Activated naive CD8-positive, alpha-beta T cell treated with anti-CD3 and anti-CD28 coated beads for 36 hours (primary cell): ENCODE data around the gene FOXN1. TPM values are rescaled to one million over a fixed set of nuclear protein-coding genes. Genes with fewer than 3 reads are reported as not detected.
"Not testable (repeated sequence)": the region's sequence is repeated elsewhere in the genome, so short reads cannot be mapped to it uniquely, and the experiment has no call there.

Source experiments
- DNase-seq: peaks from one replicate; pipeline ENCODE4 v3.0.0; 2021
- H3K27ac Mint-ChIP-seq: one replicate; pipeline ENCODE4 v1.8.0; 2022; ENCODE audit warnings: mild to moderate bottlenecking, moderate library complexity, mixed read lengths
- H3K27me3 Mint-ChIP-seq: one replicate; pipeline ENCODE4 v1.8.0; 2022; ENCODE audit warnings: mild to moderate bottlenecking, mixed read lengths
- H3K36me3 Mint-ChIP-seq: one replicate; pipeline ENCODE4 v1.8.0; 2021; ENCODE audit warnings: mild to moderate bottlenecking, mixed read lengths
- H3K4me1 Mint-ChIP-seq: one replicate; pipeline ENCODE4 v1.8.0; 2021; ENCODE audit warnings: mixed read lengths
- H3K4me3 Mint-ChIP-seq: one replicate; pipeline ENCODE4 v1.8.0; 2022; ENCODE audit warnings: mild to moderate bottlenecking, moderate library complexity, mixed read lengths
- H3K9me3 Mint-ChIP-seq: one replicate; pipeline ENCODE4 v1.8.0; 2022; ENCODE audit warnings: mixed read lengths
- total RNA-seq, 2 experiments: library from RNA; stranded (reverse); gene quantifications; one replicate each; pipeline ENCODE4 v1.2.3, GENCODE V29; 2021

FOXN1 gene, protein sequence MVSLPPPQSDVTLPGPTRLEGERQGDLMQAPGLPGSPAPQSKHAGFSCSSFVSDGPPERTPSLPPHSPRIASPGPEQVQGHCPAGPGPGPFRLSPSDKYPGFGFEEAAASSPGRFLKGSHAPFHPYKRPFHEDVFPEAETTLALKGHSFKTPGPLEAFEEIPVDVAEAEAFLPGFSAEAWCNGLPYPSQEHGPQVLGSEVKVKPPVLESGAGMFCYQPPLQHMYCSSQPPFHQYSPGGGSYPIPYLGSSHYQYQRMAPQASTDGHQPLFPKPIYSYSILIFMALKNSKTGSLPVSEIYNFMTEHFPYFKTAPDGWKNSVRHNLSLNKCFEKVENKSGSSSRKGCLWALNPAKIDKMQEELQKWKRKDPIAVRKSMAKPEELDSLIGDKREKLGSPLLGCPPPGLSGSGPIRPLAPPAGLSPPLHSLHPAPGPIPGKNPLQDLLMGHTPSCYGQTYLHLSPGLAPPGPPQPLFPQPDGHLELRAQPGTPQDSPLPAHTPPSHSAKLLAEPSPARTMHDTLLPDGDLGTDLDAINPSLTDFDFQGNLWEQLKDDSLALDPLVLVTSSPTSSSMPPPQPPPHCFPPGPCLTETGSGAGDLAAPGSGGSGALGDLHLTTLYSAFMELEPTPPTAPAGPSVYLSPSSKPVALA
- not detected for total RNA-seq

DNA sequence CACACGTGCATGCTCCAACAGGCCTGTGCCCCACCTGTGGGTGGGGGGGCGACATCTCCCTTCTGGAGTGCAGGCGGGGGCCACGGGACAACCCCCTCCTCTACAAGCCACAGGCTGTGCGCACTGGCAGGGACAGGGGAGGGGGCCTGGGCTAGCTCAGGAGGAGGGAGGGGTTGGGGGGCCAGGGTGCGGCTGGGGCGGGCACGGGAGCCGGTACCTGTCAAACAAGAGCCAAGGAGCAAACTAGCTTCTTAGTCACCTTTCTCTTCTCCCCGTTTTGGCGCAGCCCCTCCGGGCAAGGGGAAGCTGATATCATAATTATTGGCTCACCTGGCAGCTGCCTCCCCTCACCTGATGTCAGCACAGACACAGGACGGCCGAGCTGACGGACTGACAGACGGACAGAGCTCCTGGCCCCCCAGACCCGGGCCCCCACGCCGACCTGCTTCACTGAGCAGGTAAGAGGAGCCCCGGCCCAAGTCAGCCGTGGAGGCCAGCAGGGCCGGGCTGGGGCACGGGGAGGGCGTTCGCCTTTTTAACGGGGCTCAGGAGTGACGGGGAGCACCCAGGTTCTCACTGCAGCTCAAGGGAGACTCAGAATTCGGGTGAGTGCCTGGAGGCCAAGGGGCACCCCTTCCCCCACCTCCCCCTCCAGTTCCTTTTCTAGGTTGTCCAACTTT is at the start of gene FOXN1:
TSS of gene FOXN1 (plus strand) at position 363 of the 680 bp plus-strand sequence. CDS start 17,622 bp downstream, outside the sequence.
- Mint-ChIP-seq H3K4me3 (no peak within 1 kb of the TSS), H3K4me1 (no peaks in the 10 kb centered on the region), H3K9me3 (no peaks in the 10 kb centered on the region), H3K27ac (no peak within 1 kb of the TSS), H3K36me3 (no peaks in the 10 kb centered on the region), H3K27me3 (peaks cover 17% of the 10 kb centered on the region)
- DNase-seq: no peak

DNA sequence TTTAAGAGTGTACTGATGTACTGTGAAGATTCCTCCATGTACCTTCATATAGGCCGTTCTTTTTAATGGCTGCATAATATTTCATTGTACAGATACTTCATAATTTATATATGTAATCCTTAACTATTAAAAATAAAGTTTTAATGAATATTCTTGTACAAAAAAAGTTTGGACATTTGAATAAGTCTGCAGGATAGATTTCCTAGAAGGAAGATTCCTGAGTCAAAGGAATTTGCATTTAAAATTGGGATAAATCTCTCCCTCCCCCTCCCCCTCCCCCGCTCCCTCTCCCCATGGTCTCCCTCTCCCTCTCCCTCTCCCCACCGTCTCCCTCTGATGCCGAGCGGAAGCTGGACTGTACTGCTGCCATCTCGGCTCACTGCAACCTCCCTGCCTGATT is 48.3 kb upstream of the FOXN1 start:
- Mint-ChIP-seq H3K36me3 (no peaks in the 10 kb centered on the region), H3K27me3 (peaks cover 9% of the 10 kb centered on the region), H3K4me3 (no peak overlapping the region), H3K27ac (no peak overlapping the region), H3K4me1 (no peaks in the 10 kb centered on the region), H3K9me3 (no peaks in the 10 kb centered on the region)
- no peak for DNase-seq

DNA sequence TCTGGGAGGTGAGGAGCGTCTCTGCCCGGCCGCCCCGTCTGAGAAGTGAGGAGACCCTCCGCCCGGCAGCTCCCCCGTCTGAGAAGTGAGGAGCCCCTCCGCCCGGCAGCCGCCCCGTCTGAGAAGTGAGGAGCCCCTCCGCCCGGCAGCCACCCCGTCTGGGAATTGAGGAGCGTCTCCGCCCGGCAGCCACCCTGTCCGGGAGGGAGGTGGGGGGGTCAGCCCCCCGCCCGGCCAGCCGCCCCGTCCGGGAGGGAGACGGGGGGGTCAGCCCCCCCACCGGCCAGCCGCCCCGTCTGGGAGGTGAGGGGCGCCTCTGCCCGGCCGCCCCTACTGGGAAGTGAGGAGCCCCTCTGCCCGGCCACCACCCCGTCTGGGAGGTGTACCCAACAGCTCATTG is 47.3 kb upstream of the FOXN1 start:
- not testable (repeated sequence) for H3K4me3 Mint-ChIP-seq, H3K27me3 Mint-ChIP-seq, H3K4me1 Mint-ChIP-seq, H3K9me3 Mint-ChIP-seq, H3K36me3 Mint-ChIP-seq, H3K27ac Mint-ChIP-seq, DNase-seq

DNA sequence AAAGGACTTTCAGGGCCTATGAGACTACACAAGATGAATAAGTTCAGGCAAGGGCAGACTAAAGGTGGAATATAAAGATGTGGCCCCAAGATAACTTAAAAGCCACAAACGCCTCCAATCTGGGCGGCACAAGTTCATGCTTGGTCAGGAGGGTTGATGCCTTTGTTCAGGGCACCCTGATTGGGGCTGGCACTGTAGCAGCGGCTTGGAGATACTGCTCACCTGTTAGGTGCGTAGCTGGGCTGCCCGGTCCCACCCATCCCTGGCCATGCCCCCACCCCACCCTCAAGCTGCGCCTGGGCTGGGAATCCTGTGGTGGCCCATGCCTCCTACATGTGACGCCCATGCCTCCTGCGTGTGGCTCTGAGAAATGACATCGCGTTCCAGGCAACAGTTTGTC is 45.2 kb upstream of the FOXN1 start:
- Mint-ChIP-seq H3K27ac (no peak overlapping the region), H3K4me3 (no peak overlapping the region), H3K9me3 (no peaks in the 10 kb centered on the region), H3K36me3 (no peaks in the 10 kb centered on the region), H3K4me1 (no peaks in the 10 kb centered on the region), H3K27me3 (peaks cover 13% of the 10 kb centered on the region)
- DNase-seq: no peak

DNA sequence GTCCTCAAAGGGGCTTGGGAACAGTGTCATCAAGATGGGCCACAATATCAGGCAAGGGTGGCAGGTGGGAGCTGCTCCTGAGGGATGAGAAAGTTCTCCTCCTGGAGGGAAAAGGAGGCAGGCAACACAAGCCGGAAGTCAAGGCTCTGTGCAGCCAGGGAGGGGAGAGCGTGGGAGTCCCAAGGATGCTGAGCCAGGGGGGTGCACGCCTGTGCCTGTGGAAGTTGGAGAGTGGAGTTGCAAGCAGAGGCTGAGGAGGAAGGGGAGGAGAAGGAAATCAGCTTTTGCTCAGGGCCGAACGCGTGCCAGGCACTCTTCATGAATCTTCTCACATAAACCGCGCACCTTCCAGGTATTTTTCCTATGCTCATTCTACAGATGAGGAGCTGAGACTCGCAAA is 40.1 kb upstream of the FOXN1 start:
- no peak overlapping the region for H3K4me3 Mint-ChIP-seq
- H3K27me3 Mint-ChIP-seq: peaks cover 9% of the 10 kb centered on the region
- H3K27ac Mint-ChIP-seq: no peak overlapping the region
- no peaks in the 10 kb centered on the region for H3K36me3 Mint-ChIP-seq
- H3K4me1 Mint-ChIP-seq: peaks cover 18% of the 10 kb centered on the region
- H3K9me3 Mint-ChIP-seq: no peaks in the 10 kb centered on the region
- no peak for DNase-seq

DNA sequence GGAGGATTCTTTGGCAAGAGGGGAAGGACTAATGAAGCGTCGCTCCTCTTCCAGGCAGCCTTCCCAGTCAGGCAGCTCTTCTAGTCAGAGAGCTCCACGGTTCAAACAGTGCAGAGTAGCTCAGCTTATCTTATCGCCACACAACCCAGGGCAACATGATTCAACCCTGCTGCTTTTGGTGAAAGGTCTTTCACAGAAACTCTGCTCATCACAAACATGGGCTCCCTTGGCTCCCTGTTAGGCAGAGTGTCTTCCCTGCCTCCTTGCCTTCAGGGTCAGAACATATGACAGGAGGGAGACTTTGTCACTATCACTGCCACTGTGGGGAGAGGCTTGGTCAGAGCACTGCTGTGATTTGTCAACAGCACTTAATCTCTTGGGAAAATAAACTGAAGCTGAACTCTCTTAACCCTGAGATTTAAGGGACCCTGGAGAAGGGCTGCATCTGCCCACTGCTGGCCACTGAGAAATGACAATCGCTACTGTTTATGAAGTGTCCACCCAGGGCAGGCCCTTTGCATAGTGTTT is 39.6 kb upstream of the FOXN1 start:
- peaks cover 7% of the 10 kb centered on the region for H3K27me3 Mint-ChIP-seq
- no peaks in the 10 kb centered on the region for H3K36me3 Mint-ChIP-seq
- no peak overlapping the region for H3K27ac Mint-ChIP-seq
- no peak overlapping the region for H3K4me3 Mint-ChIP-seq
- no peaks in the 10 kb centered on the region for H3K9me3 Mint-ChIP-seq
- peaks cover 18% of the 10 kb centered on the region for H3K4me1 Mint-ChIP-seq
- no peak for DNase-seq

DNA sequence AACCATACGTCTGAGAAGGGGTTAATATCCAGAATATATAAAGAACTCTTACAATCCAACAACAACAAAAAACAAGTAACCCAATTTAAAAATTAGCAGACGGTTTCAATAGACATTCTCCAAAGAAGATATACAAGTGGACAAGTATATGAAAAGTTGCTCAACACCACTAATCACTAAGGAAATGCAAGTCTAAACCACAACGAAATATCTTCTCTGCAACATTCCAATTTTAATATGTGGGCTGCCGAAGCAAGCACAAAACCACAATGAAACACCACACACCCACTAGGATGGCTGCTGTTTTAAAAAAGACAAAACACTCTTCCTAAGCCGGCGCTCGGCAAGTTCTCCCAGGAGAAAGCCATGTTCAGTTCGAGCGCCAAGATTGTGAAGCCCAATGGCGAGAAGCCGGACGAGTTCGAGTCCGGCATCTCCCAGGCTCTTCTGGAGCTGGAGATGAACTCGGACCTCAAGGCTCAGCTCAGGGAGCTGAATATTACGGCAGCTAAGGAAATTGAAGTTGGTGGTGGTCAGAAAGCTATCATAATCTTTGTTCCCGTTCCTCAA is 38.6 kb upstream of the FOXN1 start:
- Mint-ChIP-seq H3K9me3 (no peaks in the 10 kb centered on the region), H3K4me1 (peaks cover 18% of the 10 kb centered on the region), H3K27ac (no peak overlapping the region), H3K4me3 (no peak overlapping the region), H3K27me3 (peaks cover 4% of the 10 kb centered on the region), H3K36me3 (no peaks in the 10 kb centered on the region)
- no peak for DNase-seq

DNA sequence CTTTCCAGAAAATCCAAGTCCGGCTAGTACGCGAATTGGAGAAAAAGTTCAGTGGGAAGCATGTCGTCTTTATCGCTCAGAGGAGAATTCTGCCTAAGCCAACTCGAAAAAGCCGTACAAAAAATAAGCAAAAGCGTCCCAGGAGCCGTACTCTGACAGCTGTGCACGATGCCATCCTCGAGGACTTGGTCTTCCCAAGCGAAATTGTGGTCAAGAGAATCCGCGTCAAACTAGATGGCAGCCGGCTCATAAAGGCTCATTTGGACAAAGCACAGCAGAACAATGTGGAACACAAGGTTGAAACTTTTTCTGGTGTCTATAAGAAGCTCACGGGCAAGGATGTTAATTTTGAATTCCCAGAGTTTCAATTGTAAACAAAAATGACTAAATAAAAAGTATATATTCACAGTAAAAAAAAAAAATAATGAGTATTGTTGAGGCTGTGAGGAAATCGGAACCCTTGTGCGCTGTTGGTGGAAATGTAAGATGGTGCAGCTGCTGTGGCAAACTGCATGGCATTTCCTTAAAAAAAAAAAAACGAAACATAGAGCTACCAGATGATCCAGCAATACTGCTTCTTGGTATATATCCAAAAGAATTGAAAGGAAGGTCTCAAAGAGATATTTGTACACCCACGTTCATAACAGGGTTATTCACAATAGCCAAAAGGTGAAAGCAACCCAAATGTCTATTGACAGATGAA is 38.0 kb upstream of the FOXN1 start:
- H3K27me3 Mint-ChIP-seq, H3K27ac Mint-ChIP-seq, DNase-seq, H3K9me3 Mint-ChIP-seq, H3K4me3 Mint-ChIP-seq, H3K36me3 Mint-ChIP-seq: not testable (repeated sequence)
- peaks cover 18% of the 10 kb centered on the region for H3K4me1 Mint-ChIP-seq

DNA sequence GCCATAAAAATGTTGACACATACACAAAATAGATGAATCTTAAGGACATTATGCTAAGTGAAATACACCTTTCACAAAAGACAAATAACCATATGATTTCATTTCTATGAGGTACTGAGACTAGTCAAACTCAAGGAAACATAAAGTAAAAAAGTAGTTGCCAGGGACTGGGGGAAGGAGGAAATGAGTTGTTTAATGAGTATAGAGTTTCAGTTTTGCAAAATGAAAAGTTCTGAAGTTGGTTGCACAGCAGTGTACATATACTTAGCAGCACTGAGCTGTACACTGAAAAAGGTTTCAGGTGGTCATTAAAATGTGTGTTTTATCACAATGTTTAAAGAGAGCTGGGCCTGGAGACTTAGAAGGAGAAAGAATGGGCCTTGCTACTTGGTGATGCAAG is 37.4 kb upstream of the FOXN1 start:
- Mint-ChIP-seq H3K9me3 (no peaks in the 10 kb centered on the region), H3K27ac (no peak overlapping the region)
- DNase-seq: no peak

DNA sequence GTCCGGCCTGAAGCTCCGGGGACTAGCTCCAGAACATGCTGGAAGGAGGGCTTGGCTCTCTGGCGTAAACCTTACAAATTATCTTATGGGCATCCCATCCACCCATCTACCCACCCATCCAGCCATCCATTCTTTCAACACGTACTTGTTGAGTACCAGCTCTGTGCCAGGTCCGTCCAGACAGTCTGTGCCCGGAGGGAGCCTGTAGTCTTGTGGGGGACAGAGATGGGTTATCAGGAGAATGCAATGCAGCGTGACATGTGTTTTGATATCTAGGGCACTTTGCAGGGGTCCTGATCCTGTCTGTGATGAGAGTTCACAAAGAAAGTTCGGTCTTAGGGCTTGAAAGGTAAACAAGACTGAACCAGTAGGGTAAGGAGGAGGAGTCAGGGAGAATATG is 36.8 kb upstream of the FOXN1 start:
- Mint-ChIP-seq H3K4me1 (peaks cover 18% of the 10 kb centered on the region), H3K27me3 (peaks cover 4% of the 10 kb centered on the region), H3K36me3 (no peaks in the 10 kb centered on the region), H3K9me3 (no peaks in the 10 kb centered on the region), H3K4me3 (no peak overlapping the region), H3K27ac (no peak overlapping the region)
- DNase-seq: no peak

More for the DNA sequence above, 37.4 kb upstream of the FOXN1 start:
- peaks cover 18% of the 10 kb centered on the region for H3K4me1 Mint-ChIP-seq
- H3K27me3 Mint-ChIP-seq: peaks cover 4% of the 10 kb centered on the region
- H3K36me3 Mint-ChIP-seq: no peaks in the 10 kb centered on the region
- no peak overlapping the region for H3K4me3 Mint-ChIP-seq

DNA sequence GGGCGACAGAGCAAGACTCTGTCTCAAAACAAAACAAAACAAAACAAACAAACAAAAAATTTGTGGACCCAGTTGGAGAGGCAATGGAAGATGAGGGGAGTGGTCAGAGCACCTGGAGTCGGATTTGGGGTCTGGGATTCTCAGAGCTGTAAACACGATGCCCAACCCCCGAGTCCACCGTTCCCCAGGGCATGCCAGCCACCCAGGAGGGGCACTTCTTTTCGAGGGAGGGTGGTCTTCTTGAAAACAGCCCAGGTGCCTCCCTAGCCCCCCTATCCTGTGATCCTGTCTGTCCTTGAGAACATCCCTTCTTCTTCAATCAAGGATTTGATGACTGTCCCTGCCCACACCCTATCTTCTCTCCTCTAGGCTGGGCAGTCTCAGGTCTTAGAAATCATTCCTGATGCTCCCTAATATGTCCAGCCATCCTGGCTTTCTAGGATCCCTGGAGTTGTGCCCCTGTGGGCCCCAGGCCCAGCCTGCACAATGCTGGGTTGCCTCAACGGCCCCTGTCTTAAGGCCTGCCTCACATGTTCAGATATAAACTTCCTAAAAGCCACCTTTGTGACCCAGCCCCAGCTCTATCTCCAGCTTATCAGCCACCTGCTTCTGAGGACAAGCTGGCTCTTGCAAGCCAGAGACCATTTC is 35.8 kb upstream of the FOXN1 start:
- peaks cover 20% of the 10 kb centered on the region for H3K4me1 Mint-ChIP-seq
- H3K27ac Mint-ChIP-seq: no peak overlapping the region
- H3K9me3 Mint-ChIP-seq: no peaks in the 10 kb centered on the region
- no peak overlapping the region for H3K4me3 Mint-ChIP-seq
- peaks cover 2% of the 10 kb centered on the region for H3K27me3 Mint-ChIP-seq
- DNase-seq: no peak
- no peaks in the 10 kb centered on the region for H3K36me3 Mint-ChIP-seq

DNA sequence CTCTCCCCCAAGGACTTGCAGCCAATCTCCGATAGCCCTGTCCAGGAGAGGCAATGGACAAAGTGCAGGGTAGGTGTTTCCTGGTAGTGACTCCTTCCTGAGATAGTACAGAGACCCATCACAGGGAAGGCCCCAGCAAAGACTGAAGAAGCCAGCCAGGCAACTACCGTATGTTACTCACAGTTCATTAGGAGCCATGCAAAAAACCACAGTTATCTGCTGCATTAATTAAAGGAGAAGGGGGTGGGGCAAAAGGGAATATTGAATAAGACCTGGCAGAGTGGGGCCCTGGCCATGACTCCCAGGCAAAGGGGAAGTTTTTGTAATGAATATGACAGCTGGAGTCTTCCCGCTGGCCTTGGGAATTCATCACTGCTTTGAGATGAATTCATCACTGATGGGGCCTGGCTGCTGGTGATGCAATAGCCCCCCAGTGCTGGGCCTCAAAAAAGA is 35.2 kb upstream of the FOXN1 start:
- no peak for DNase-seq
- Mint-ChIP-seq H3K27ac (no peak overlapping the region), H3K4me3 (no peak overlapping the region), H3K27me3 (no peaks in the 10 kb centered on the region), H3K36me3 (no peaks in the 10 kb centered on the region), H3K4me1 (peaks cover 23% of the 10 kb centered on the region), H3K9me3 (no peaks in the 10 kb centered on the region)

DNA sequence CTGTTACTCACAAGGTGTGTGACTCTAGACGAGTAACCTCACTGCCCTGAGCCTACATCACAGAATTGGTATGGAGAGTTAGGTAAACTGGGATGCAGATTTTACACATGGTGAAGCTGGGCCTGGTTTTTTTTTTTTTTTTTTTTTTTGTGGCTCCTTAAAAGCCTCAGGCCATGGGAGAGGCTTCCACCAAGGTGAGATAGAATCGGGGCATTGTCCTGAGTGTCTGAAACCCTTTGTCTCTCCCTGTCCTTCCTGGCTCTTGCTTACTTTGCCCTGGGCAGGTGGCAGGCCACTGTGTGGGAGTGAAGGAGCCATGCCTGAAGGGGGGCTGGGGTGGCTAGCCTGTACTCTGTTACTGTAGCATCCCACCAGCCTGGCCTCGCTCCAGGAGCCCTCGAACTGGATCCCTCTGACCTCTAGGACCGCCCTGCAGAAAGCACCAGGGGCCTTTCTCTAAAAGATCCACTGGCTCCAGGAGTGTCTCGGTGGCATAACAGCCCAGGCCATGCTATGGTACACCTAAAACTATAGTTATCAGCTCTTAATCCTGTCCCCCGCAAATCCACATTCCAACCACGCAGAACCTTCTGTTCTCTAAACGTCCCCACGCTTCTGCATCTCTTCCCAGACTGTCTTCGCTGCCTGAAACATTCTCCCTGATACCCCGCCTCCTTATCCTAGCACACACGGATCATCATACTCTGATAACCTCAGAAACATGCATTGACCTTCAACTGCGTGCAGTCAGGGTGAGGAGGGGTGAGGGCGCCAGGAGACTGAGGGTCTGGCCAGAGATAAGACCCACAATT is 34.4 kb upstream of the FOXN1 start:
- peaks cover 23% of the 10 kb centered on the region for H3K4me1 Mint-ChIP-seq
- H3K4me3 Mint-ChIP-seq: no peak overlapping the region
- H3K36me3 Mint-ChIP-seq: no peaks in the 10 kb centered on the region
- no peak for DNase-seq
- no peaks in the 10 kb centered on the region for H3K27me3 Mint-ChIP-seq
- H3K27ac Mint-ChIP-seq: no peak overlapping the region
- no peaks in the 10 kb centered on the region for H3K9me3 Mint-ChIP-seq
